GM19324 (cell line): ENCODE measurements around the gene DPY30.
"Not testable (repeated sequence)": the region's sequence is repeated elsewhere in the genome, so short reads cannot be mapped to it uniquely, and the experiment has no call there.

Experiments
- ATAC-seq: cut with Tn5 transposase; IDR thresholded peaks from one replicate; pipeline ENCODE4 v1.9.1; 2021; ENCODE audit warnings: mild to moderate bottlenecking, moderate library complexity; ENCODE audit not compliant: unreplicated experiment, low FRiP score

Gene DPY30

DNA sequence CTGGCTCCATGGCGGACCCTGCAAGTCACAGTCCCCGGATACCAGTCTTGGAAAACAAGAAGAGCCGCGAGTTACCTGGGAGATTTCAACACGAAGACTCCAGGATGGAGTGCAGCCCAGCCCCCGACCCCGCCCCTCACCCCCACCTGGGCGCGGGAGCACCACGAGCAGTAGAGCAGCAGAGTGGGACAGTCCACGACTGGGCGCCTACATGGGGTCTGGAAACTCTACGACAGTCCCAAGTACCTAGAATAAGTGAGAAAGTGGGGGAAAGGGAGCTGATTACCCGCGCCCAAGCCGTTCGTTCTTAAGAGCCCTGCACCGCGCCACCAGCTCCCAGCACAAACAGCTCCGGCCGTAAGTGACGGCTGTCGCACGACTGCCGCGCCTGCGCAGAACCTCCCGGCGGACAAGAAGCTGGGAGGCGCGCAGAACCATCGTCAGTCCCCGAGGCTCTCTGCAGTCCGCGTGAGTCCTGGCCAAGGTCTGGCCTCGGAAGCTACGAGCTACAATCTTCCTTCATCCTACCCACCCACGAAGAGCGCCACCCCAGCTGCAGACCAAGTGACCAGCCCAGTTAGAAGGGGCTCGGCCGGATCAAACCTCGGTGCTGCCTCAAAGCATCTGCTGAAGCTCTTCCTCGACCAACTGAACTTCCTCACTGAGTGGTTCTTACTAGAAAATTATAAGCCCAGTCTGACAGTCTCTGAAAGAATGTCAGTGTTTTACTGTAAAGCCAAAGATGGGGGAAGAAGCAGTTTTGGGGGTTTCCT lies at the start of gene DPY30:
Gene DPY30 (minus strand): TSS at position 359 of the 773 bp plus-strand sequence. CDS start 349 bp downstream, at position 10.
- ATAC-seq, result peak; percentile 94

DNA sequence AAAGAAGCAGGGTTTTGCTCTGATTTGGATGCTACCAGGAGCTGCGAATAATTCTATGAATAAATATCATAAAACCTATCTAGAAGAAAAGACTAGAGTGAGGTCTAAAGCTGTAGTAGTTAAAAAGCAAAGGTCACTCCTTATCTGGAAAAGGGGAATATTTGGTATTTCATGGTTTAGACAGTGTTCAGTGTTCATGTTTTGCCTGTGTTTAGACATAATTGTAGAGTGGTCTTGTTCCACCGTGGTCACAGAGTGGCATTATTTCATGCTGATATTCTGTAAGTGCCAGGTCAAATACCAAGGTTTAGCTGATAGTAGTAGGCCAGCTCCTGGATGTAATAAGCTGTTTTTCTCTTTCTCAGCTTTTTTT lies 34.5 kb upstream of the DPY30 start:
- no peak for ATAC-seq

DNA sequence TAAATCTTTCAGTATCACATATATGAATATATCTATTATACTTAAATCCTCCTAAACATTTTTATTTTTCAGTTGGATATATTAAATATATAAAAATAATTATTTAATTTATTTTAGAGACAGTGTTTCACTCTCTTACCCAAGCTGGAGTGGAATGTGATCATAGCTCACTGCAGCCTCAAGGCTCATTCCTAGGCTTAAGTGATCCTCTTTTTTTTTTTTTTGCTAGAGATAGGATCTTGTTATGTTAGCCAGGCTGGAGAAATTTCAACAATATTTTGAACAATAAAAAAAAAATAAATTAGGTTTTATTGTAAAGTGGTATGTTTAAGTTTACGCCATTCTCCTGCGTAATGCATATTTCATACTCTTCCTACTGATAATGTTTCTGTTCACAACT lies 27.9 kb upstream of the DPY30 start:
- no peak for ATAC-seq

- no peak for ATAC-seq
Measured at GRCh38 chr2:32064713-32065112, 25.1 kb upstream of the DPY30 start.

DNA sequence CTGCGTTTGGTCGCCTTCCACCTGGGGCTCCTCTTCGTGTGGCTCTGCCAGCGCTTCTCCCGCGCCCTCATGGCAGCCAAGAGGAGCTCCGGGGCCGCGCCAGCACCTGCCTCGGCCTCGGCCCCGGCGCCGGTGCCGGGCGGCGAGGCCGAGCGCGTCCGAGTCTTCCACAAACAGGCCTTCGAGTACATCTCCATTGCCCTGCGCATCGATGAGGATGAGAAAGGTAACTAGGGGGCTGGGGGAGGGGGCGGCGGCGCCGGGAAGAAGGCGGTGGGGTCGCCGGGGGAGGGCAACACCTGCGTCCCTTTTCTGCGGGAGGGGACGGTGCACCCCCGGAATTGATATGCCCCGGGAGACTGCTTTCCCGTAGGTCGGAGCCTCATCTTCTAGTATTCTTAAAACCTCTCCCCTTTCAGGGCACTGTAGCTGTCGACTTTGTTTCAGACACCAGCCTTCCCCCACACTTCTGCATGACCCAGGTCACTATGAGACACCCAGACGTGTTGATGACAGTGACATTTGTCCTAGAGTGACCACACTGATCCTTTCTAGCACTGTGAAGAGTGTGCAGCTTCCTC lies 24.5 kb upstream of the DPY30 start:
- peak; percentile 21 for ATAC-seq

GRCh38 chr2:32063310-32064020 lies 23.9 kb upstream of the DPY30 start, which contains the start of gene SPAST:
Gene SPAST, plus strand, starts transcription at chr2:32063556. Its CDS starts 276 bp downstream, at chr2:32063832.
- ATAC-seq, result peak; percentile 98

DNA sequence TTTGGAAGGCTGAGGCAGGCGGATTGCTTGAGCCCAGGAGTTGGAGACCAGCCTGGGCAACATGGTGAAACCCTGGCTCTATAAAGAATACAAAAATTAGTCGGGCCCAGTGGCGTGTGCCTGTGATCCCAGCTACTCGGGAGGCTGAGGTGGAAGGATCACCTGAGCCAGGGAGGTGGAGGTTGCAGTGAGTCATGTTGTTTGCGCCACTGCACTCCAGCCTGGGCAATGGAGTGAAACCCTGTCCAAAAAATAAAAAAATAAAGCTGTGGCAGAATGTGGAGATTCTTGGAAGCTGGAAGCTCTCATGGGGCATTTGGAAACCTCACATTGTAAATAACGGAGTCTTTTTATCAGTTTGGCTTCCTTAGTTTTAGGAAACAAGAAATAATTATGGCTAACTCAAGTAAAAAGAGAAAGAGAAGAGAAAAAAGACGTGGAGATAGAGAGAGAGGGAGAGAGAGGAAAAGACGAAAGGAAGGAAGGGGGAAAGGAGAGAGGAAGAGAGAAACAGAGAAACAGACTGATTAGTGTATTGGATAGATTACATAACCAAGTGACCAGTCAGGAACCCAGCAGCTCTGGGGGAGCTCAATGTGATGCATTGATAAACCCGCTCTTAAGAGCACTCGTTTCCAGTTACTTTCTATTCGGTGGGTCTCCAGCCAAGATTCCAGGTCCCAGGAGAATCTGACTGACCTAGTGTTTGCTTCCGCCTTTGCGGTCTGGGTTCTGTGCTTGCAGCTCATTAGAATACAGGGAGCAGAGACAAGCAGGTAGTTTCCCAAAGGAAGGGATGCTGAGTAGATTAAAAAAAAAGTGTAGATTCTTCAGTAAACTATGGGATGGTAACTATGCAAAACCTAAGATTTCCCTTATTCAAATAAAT lies 22.6 kb upstream of the DPY30 start:
- ATAC-seq, result no peak

DNA sequence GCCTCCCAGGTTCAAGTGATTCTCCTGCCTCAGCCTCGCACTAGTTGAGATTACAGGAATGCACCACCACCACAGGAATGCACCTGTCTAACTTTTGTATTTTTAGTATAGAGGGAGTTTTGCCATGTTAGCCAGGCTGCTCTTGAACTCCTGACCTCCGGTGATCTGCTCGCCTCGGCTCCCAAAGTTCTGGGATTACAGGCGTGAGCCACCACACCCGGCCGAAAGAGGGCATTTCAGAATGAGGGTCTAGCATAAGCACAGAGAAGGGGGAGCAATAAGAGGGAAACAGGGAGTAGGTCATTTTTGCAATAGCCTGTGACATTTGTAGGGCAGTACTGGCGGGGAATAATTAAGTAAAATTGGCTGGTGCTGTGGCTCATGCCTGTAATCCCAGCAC lies 21.8 kb upstream of the DPY30 start:
- ATAC-seq, result no peak

GRCh38 chr2:32060266-32060665 lies 20.7 kb upstream of the DPY30 start:
- no peak for ATAC-seq

GRCh38 chr2:32058130-32058529 lies 18.5 kb upstream of the DPY30 start:
- no peak for ATAC-seq

- ATAC-seq, result not testable (repeated sequence)
Measured at GRCh38 chr2:32054583-32054982, 15.0 kb upstream of the DPY30 start.

DNA sequence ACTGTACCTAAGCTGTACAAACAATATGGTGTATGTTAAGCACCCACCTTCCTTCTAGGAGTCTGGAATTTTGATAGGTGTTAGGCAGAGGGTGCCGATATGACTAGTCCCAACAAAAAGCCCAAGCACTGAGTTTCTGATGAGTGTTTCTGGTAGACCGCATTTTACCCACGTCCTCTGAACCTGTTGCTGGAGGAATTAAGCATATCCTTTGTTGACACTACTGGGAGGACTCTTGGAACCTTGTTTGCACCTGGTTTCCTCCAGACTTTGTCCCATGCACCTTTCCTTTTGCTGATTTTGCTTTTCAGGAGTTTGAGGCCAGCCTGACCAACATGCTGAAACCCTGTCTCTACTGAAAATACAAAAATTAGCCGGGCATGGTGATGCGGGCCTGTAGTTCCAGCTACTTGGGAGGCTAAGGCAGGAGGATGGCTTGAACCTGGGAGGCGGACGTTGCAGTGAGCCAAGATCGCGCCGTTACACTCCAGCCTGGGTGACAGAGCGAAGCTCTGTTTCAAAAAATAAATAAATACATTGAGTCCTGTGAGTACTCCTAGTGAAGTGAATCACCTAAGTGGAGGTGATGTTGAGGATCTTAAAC lies 12.3 kb upstream of the DPY30 start:
- no peak for ATAC-seq

DNA sequence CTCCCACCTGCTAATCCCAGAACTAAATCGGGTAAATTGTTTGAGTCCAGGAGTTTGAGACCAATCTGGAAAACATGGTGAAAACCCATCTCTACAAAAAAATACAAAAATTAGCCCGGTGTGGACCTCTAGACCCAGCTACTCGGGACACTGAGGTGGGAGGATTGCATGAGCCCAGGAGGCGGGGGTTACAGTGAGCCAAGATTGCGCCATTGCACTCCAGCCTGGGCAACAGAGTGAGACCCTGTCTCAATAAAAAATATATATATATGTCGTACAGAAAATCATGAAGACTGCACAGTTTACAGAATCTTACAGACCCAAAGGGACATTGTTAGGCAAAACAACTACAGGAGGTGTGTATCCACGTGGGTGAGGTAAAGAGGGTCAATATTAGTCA lies 4.0 kb upstream of the DPY30 start:
- no peak for ATAC-seq

GRCh38 chr2:32034198-32034887 lies 5.3 kb downstream of the DPY30 start:
- ATAC-seq, result not testable (repeated sequence)

GRCh38 chr2:32018789-32019482 lies 20.7 kb downstream of the DPY30 start:
- not testable (repeated sequence) for ATAC-seq

DNA sequence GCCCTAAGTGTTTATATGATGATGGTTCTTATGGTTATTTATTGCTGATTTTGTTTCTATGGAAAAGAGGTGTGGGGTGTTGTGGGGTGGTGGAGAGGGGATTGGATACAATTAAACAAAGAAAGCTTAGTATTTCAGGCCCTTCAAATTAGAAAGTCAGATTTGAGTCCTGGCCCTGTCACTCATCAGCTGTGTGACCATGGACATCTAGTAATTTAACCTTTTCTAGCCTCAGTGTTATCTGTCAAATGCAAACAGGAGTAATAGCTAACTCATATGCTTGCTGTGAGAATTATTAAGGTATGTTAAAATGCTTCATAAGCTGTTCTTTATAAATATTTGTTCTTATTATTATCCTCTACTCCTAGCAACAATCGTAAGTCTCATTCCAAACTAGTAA lies 26.7 kb downstream of the DPY30 start:
- ATAC-seq, result no peak

DNA sequence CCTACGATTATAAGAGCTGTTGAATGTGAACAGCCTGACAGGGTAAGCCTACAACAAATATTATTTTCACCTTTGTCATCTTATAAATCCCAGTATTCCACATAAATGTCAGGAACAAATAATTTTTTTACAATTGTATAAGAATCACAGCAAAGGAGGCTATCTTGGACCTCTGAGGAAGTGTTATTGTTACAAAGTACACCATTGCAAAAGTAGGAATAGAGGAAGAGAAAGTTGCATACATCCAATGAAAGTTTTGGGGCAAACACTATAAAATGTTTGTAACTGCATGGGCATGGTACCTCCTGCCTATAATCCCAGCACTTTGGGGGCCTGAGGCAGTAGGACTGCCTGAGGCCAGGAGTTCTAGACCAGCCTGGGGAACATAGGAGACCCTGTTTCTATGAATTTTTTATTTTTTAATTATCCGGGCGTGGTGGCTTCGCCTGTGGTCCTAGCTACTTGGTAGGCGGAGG lies 28.1 kb downstream of the DPY30 start:
- no peak for ATAC-seq

DNA sequence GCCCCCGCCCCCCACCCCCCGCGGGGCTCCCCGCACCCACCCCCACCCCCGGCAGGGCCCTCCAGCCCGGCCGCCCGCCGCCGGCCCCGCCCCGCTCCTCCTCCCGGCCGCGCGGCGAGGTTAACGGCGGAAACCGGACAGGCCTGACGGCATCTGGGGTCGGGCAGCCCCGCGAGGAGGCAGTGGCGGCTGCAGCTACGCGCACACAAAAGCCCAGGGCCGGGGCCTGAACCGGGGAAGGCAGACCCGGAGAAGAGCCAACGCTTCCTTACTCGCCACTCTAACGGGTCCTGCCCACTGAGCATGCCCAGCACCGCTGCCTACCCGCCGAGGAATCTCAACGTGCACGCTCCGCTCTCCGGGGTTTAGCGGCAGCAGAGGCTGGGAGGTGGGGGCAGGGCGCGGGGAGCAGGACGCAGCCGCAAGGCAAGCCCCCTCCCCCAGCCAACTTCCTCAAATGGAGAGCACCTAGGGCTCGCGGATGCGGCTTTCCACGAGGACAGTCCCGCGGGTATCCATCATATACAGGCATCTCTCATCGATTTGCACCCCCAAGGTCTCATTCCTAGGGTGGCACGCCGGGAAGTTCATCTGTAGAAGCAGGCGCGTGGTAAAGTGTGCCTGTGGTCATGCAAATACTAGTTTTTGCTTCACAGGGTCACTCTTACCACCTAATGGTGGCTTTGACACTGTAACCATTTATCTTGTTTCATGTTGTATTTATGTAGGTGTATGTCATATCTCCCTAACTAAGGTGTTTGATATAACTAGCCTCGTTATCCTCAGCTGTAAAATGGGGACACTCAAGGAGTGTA lies 28.7 kb downstream of the DPY30 start, which contains the start of gene MEMO1:
Gene MEMO1 (minus strand): TSS at position 339 of the 815 bp plus-strand sequence. CDS start 761 bp downstream, outside the sequence.
- peak; percentile 72 for ATAC-seq
